SU-DHL-6 (cell line): ENCODE measurements around the gene TCF19.

ENCODE experiments used
- EZH2phosphoT487 ChIP-seq: fragments of 200-600 bp; sonication (generic), shearing (Covaris generic); conservative IDR thresholded peaks from 2 replicates; pipeline ENCODE4 v1.6.1; 2018; ENCODE audit warnings: mild to moderate bottlenecking, antibody characterized with exemption, low read length, moderate library complexity, mixed read lengths
- TF ChIP-seq, protein P1 (sequence below): fragments of 200-600 bp; sonication (generic); IDR thresholded peaks from one replicate; pipeline ENCODE4 v1.5.1; 2017; ENCODE audit warnings: antibody characterized with exemption, mild to moderate bottlenecking, low read length, moderate library complexity; ENCODE audit not compliant: insufficient read depth, poor library complexity, severe bottlenecking

DNA sequence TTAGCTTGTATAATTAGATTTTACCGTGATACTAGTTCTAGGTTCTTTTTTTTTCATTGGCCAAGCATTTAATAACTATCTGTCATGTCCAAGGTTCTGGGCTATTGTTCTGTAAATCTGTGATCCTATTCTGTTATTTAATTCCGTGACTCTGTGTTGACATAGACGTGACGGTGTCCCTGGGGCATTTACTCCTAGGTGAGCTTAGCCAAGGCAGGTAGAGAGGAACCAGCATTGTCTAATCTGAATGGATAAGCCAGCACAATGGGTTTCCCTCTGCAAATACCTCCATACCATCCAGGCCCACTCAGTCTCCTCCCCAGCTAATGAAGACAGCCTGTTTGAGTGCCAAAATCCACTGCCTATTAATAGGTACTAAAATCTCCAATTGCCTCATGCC is 29.3 kb upstream of the TCF19 start:
- TF ChIP-seq, protein P1, sequence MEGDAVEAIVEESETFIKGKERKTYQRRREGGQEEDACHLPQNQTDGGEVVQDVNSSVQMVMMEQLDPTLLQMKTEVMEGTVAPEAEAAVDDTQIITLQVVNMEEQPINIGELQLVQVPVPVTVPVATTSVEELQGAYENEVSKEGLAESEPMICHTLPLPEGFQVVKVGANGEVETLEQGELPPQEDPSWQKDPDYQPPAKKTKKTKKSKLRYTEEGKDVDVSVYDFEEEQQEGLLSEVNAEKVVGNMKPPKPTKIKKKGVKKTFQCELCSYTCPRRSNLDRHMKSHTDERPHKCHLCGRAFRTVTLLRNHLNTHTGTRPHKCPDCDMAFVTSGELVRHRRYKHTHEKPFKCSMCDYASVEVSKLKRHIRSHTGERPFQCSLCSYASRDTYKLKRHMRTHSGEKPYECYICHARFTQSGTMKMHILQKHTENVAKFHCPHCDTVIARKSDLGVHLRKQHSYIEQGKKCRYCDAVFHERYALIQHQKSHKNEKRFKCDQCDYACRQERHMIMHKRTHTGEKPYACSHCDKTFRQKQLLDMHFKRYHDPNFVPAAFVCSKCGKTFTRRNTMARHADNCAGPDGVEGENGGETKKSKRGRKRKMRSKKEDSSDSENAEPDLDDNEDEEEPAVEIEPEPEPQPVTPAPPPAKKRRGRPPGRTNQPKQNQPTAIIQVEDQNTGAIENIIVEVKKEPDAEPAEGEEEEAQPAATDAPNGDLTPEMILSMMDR, result no peak
- TF ChIP-seq EZH2phosphoT487, result no peak
